ENCODE measurements around the gene DSN1. TPM values are rescaled to one million over a fixed set of nuclear protein-coding genes. Genes with fewer than 3 reads are reported as not detected.

DSN1 gene
- total and polyA plus RNA-seq, 9 donors, result 3.3 to 7.0 (median 6.0) TPM

GRCh38 chr20:36712775-36713174, 60.8 kb downstream of the DSN1 start:
- H3K27ac ChIP-seq, result no peak overlapping the region
- no peak for DNase-seq
- intact Hi-C loops (cut with DNase I), result no loop called here
- no peak overlapping the region for H3K4me3 ChIP-seq
- H3K36me3 ChIP-seq, result no peaks in the 10 kb centered on the region
- H3K27me3 ChIP-seq, result no peaks in the 10 kb centered on the region
- no peaks in the 10 kb centered on the region for H3K4me1 ChIP-seq (ENCODE audit: insufficient read depth)
- no peak for TF ChIP-seq EP300 (IDR thresholded peaks at IDR 0.05)
- TF ChIP-seq, protein P1, sequence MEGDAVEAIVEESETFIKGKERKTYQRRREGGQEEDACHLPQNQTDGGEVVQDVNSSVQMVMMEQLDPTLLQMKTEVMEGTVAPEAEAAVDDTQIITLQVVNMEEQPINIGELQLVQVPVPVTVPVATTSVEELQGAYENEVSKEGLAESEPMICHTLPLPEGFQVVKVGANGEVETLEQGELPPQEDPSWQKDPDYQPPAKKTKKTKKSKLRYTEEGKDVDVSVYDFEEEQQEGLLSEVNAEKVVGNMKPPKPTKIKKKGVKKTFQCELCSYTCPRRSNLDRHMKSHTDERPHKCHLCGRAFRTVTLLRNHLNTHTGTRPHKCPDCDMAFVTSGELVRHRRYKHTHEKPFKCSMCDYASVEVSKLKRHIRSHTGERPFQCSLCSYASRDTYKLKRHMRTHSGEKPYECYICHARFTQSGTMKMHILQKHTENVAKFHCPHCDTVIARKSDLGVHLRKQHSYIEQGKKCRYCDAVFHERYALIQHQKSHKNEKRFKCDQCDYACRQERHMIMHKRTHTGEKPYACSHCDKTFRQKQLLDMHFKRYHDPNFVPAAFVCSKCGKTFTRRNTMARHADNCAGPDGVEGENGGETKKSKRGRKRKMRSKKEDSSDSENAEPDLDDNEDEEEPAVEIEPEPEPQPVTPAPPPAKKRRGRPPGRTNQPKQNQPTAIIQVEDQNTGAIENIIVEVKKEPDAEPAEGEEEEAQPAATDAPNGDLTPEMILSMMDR (IDR thresholded peaks at IDR 0.05), result no peak
- TF ChIP-seq POLR2A (IDR thresholded peaks at IDR 0.05), result no peak
- 98 to 100% (median 100%) methylated on average over 1 of the region's 1 CpG for WGBS, 3 donors
- no peaks in the 10 kb centered on the region for H3K9me3 ChIP-seq

DNA sequence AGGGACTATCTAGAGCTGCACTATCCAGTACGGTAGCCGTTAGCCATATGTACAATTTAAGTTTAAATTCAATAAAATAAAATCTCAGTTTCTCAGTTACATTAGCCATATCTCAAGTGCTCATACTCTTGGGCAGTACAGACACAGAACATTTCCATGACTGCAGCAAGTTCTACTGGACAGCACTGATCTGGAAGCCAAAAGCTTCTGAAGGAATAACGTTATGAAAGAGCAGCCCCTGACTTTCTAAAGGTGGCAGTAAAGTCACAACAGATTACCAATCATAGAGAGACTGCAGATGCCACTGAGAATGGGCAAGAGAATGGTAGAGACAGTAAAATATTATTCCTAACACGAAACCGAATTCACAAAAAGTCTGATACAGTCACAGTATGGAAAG, 64.4 kb downstream of the DSN1 start:
- Histone ChIP-seq H3K9me3 (no peaks in the 10 kb centered on the region), H3K27ac (no peak overlapping the region), H3K4me3 (no peak overlapping the region), H3K27me3 (no peaks in the 10 kb centered on the region), H3K4me1 (ENCODE audit: insufficient read depth) (no peaks in the 10 kb centered on the region), H3K36me3 (no peaks in the 10 kb centered on the region)
- TF ChIP-seq POLR2A (IDR thresholded peaks at IDR 0.05) (no peak), EP300 (IDR thresholded peaks at IDR 0.05) (no peak)
- TF ChIP-seq, protein P1 (IDR thresholded peaks at IDR 0.05), result no peak
- DNase-seq, result no peak
- WGBS, 3 donors, result 73 to 79% (median 75%) methylated on average over 5 of the region's 5 CpGs
- intact Hi-C loops (cut with DNase I), result no loop called here

DNA sequence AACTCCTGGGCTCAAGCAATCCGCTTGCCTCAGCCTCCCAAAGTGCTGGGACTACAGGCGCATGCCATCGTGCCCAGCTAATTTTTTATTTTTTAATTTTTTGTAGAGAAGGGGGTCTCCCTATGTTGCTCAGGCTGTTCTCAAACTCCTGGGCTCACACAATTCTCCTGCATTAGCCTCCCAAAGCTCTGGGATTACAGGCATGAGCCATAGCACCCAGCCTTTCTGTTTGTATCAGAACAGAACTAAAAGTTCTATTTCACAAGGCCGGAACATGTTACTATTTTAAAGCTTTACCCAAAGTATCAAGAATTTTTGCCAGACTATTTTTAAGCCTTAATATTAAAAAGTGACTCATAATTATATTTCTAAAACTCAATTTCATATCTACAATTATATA, 70.0 kb downstream of the DSN1 start:
- Histone ChIP-seq H3K9me3 (no peaks in the 10 kb centered on the region), H3K4me3 (no peak overlapping the region), H3K4me1 (ENCODE audit: insufficient read depth) (no peaks in the 10 kb centered on the region), H3K36me3 (no peaks in the 10 kb centered on the region), H3K27ac (no peak overlapping the region), H3K27me3 (no peaks in the 10 kb centered on the region)
- no peak for DNase-seq
- 77 to 82% (median 80%) methylated on average over 4 of the region's 4 CpGs for WGBS, 3 donors
- TF ChIP-seq EP300 (IDR thresholded peaks at IDR 0.05), result no peak
- no peak for TF ChIP-seq POLR2A (IDR thresholded peaks at IDR 0.05)
- TF ChIP-seq, protein P1 (IDR thresholded peaks at IDR 0.05), result no peak
- intact Hi-C loops (cut with DNase I), result no loop called here

Other genes starting within 250 kb of the DSN1 start
- 1,000 to 10,000 TPM in 1 of 7 donors, 100 to 1,000 TPM in 5, 10 to 100 TPM in 1; 69.5 to 1,408 (median 681) TPM for gene MYL9, start 232.2 kb downstream of the DSN1 start, total RNA-seq
- 100 to 1,000 TPM; 269 to 691 TPM for gene MYL9, start 232.2 kb downstream of the DSN1 start, polyA plus RNA-seq
- 10 to 100 TPM; 19.2 to 39.2 (median 26.0) TPM for gene TGIF2, start 200.2 kb downstream of the DSN1 start, total RNA-seq
- gene TGIF2, start 200.2 kb downstream of the DSN1 start, polyA plus RNA-seq, result 10 to 100 TPM; 12.6 to 21.6 TPM
- 10 to 100 TPM; 35.6 to 61.0 (median 40.9) TPM for gene RAB5IF, start 168.0 kb downstream of the DSN1 start, total RNA-seq
- gene RAB5IF, start 168.0 kb downstream of the DSN1 start, polyA plus RNA-seq, result 10 to 100 TPM; 29.6 to 59.0 TPM
- gene SLA2, start 127.6 kb downstream of the DSN1 start, total RNA-seq, result under 1 TPM in 6 of 7 donors, not detected in 1; 0.10 to 0.46 (median 0.29) TPM
- gene SLA2, start 127.6 kb downstream of the DSN1 start, polyA plus RNA-seq, result 1 to 10 TPM in 1 of 2 donors, under 1 TPM in 1; 0.24 to 1.1 TPM
- 10 to 100 TPM; 16.7 to 30.1 (median 24.1) TPM for gene NDRG3, start 27.7 kb downstream of the DSN1 start, total RNA-seq
- 10 to 100 TPM; 23.4 to 66.0 TPM for gene NDRG3, start 27.7 kb downstream of the DSN1 start, polyA plus RNA-seq
- under 1 TPM in 3 of 7 donors, not detected in 4; 0.10 to 0.95 (median 0.92) TPM for gene TLDC2, start 102.4 kb upstream of the DSN1 start, total RNA-seq
- under 1 TPM; 0.11 to 0.33 TPM for gene TLDC2, start 102.4 kb upstream of the DSN1 start, polyA plus RNA-seq
- 100 to 1,000 TPM in 4 of 7 donors, 10 to 100 TPM in 3; 25.4 to 161 (median 103) TPM for gene SAMHD1, start 177.9 kb upstream of the DSN1 start, total RNA-seq
- 100 to 1,000 TPM in 1 of 2 donors, 10 to 100 TPM in 1; 43.7 to 184 TPM for gene SAMHD1, start 177.9 kb upstream of the DSN1 start, polyA plus RNA-seq